OCI-LY3 (cell line): ENCODE measurements around the gene PDE7B.

ENCODE experiments used
- CTCF ChIP-seq: fragments of 200-600, 300-600 bp; sonication (generic); IDR thresholded peaks from 2 replicates; pipeline ENCODE4 v1.5.1; 2014; ENCODE audit warnings: antibody characterized with exemption, low read length, low read depth
- EZH2phosphoT487 ChIP-seq: fragments of 200-600 bp; shearing (Covaris generic); IDR thresholded peaks from 2 replicates; pipeline ENCODE4 v1.6.1; 2018; ENCODE audit warnings: antibody characterized with exemption, mixed run types, low read depth

DNA sequence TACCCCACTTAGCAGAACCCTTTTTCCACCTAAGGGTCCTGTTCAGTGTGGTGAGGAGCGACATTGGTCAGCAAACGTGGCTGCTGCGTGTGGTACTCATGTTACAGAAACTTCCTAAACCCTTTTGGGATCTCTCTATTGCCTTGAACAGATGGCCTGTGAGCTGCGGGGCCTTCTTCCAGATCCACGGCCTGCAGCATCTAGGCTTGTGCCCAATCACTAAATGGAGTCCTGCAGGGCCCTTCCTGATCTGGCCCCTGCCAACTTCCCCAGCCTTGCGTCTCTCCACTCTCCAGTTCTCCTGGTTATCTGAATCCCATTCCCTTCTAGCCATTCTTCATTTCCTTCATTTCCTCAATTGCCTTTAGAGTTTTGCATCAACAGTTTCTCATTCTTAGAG lies 85.6 kb downstream of the PDE7B start:
- no peak for TF ChIP-seq CTCF
- TF ChIP-seq EZH2phosphoT487: no peak
